ENCODE results near the gene COBL.

COBL gene

GRCh38 chr7:51101111-51101757 is 215.4 kb downstream of the COBL start:
- DNase-seq: no peak

DNA sequence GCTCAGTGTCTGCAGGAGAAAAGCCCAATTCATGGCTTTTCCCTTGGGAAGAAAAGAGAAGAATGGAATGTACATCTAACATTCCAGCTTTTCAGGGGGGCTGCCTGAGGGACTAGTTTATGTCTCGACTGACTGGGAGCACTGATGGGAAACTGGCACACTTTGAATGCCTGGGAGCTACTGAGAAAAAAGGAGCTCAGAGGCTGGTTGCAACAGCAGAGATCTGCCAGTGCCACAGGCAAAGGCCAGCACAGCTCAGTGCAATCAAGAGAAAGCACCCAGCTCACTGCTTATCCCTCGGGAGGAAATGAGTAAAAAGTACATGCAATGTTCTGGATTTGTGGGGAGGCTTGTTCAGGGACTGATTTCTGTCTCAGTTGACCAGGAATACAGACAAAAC is 226.2 kb downstream of the COBL start:
- DNase-seq: no peak

DNA sequence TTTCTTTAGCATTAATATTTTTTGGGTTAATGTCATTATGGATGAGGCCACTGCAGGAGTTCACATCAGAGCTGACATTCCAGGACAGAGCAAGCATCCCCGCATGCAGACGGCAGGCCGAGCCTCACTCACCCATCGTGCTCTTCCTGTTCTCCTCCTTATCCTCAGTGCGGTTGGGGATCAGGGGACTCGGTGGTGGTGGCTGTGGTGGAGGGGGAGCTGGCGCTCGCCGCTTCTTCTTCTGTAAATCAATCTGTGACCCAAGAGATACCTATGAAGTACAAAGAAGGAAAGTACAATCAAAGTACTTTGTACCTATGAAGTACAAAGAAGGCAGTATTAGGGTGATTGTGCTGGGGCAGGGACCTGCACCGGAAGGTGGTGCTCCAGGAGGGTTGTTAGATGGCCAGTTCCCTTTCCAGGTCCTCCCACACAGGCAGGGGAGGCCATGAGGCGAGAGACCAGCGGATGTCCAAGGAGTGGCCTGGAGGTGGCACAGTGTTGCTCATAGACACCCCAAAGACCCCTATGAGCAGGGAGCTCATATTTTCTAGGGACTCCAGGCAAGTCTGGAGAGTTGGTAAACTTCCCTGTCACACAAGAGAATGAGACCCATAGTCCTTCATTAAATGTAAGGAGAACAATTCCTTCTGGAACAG is 231.4 kb downstream of the COBL start:
- DNase-seq: no peak

GRCh38 chr7:51084121-51084520 is 232.5 kb downstream of the COBL start:
- no peak for DNase-seq

GRCh38 chr7:51082940-51083533 is 233.6 kb downstream of the COBL start:
- no peak for DNase-seq

GRCh38 chr7:51082096-51082840 is 234.3 kb downstream of the COBL start:
- no peak for DNase-seq

- DNase-seq: no peak
Observed at GRCh38 chr7:51081270-51081890, 235.2 kb downstream of the COBL start.

DNA sequence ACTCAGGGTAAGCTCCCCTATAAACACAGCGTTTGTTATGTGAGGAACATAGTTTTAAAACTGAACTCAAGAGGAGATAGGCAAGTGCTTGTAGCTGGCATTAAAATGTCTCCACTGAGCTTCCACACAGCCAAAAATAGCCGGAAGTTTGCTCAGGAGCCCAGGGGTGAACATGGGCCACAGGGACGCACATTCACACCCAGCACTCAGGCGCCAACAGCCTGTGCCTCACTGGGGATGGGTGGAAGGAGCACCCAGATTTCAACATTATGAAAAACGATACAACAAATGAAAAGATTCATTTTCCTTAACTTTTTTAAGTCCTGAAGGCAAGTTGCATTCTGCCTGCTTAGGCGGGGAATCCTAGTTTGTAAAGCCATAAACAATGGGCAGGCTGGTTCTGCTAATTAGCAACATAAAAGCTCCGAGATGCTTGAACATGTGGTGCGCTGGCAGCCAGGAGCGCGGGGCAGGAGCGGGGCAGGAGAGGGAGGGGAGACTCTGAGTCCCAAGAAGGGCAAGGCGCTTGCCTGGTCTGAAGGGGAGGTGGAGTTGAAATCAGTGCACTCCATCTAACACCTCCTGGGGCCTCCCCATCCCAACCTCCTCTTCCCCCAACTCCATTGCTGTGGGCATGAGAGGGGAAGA is 235.9 kb downstream of the COBL start:
- DNase-seq: peak; percentile 58

- DNase-seq: no peak
Observed at GRCh38 chr7:51080216-51080615, 236.4 kb downstream of the COBL start.

DNA sequence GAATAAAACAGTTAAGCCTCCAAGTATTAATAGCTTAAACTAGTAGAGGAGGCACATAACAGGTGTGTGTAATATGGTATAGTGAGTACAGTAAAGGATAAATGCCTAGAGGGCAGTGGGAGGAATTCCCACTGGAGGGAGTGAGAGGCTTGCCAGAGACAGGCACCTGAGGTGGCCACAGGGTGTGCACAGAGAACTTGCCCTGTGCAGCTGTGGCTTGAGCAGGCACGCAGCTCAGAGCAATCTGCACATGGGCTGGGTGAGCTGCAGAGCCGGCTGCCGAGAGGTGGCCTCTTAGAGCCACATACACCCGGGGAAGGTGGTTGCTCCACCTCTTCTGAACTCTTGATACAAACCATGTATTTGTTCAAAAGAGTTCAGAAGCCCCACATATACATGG is 237.1 kb downstream of the COBL start:
- no peak for DNase-seq

GRCh38 chr7:51078653-51079052 is 238.0 kb downstream of the COBL start:
- DNase-seq: no peak

DNA sequence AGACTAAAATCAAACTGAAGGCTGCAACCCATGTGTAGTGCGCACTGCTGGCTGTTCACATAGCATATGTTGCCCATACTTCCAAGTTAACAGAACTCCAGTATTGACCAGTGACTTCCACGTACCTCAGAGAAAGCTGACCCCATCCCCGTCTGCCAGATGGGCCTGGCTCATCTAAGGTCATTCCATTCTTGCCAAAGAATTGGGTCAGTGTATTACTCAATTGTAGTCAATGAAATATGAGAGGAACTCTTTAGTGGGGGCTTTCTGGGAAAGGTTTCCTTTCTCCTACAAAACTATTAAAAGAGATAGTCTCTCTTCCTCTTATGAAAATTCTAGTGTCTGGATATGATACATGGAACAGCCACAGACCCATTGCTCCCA is 238.6 kb downstream of the COBL start:
- DNase-seq: no peak

GRCh38 chr7:51077316-51077986 is 239.2 kb downstream of the COBL start:
- DNase-seq: no peak

DNA sequence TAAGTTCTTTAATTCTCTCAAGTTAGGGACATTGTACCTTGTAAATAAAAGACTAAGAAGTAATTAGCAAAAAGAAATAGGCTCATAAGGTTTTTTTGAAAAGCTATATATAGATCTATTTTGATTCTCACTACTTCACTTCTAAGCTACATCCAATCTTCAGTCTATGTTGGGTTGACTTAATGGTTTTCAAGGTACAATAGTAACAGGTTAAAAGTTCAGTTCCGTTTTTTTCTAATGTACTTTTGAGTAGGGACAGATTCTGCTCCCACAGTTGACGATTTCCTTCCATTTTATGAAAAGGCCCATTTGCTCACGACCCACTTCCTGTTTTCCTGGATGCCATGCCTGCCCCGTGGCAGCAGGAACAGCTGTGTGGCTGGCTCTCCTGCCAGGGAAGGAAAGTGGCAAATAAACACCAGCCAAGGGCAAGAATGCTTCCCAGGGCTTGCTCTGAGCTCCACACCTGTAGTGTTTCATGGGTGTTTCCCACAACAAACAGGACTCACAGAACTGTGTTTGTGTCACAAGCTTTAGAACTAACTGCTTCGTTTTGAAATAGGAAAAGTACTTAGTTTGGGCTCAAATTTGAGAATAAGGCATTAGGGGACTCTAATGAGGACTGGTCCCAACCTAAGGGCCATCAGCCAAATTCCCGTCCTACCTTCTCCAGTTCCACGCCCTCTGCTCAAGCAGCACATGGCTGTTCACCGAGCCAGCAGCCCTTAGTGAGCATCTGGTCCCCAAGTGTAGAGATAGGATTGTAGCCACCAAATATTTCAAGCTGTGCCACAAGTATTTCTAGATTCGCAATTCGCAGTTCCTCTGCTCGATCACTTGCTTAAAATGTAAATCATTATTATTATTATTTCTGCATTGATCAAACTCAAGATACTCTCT is 240.7 kb downstream of the COBL start:
- DNase-seq: no peak

DNA sequence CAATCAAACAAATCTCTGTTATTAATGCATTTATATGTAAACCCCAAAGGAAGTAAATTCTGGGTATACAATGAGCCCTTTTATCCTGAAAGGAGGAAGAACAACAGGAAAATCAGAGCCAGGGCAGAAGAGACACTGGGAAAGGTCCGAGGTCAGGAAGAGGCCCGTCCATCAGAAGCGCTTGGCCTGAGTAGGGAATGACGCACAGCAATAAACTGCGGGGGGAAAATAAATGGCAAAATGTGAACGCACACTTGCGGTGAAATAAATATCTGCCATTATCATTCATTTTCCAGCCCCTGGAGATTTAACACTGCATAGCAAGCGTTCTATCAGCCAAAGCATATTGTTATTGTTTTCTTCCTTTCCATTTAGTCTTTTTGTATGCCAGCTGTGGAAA is 243.4 kb downstream of the COBL start:
- DNase-seq: no peak

GRCh38 chr7:51072281-51072680 is 244.3 kb downstream of the COBL start:
- DNase-seq: no peak

GRCh38 chr7:51071427-51071826 is 245.2 kb downstream of the COBL start:
- no peak for DNase-seq

DNA sequence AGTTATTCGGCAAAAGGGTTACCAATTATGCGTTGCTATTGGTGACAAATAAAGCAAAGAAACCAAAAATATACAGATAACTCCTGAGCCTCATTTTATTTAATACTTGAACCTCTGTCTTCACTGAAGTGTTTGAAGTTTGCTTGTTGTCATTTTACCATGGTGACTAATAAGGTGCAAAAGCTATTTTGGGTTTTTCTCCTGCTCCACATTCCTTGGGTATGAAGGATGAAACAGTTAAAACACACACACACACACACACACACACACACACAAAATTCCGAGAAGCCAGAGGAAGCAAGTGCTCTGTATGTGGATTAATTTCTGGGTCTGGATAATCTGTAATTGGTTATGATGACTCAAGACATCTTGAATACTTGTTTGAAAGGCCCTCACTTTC is 246.5 kb downstream of the COBL start:
- no peak for DNase-seq

DNA sequence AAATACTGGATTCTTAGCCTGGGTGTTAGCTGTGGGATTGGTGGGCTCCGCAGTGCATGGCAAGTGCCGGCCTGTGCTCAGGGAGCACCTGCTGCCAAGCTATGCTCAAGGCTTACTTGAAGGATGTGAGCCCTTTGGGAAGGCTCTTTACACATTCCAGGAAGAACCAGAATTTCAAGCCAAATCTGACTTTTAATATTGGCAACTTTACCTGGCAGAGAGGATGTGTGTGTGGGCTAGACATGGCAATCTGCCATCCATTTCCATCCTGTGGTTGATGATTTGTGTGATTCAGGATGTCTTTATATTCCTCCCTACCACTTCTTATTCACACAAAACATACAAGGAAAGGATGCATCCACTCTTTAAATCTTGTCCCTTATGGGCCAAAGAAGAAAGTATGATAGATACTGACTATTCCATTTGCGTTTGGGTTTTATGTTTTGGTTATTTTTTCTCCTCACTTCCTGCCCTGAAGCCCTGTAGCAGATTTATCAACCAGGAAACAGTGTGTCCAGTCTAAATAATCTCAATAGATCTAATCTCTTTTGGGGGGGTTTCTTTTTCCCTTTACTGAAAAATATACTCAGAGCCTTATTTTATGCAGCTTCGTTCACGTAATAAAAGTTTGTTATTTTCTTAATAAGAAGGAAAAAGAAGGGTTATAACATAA is 247.1 kb downstream of the COBL start:
- no peak for DNase-seq

DNA sequence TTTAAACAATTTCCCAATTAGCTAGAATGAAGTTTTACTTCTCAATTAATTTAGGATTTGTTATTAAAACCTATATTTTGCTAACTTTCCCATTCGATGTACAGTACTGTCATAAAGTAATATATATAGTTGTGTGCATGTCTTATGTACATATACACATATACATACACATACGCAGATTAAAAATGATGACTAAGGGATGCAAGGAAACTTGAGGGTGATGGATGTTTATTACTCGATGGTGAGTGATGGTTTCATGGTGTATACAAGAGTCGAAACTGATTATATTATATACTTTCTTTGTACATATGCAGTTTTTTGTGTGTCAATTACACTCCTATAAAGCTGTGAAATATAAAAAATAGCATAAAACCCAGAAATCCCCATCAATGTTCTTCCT is 248.2 kb downstream of the COBL start:
- DNase-seq: no peak

- peak; percentile 93 for DNase-seq
Observed at GRCh38 chr7:51067757-51068156, 248.9 kb downstream of the COBL start.
